Left kidney (tissue), 2 donors: ENCODE results near the gene TEX261. TPM values are rescaled to one million over a fixed set of nuclear protein-coding genes. Genes with fewer than 3 reads are reported as not detected.

Experiments
- DNase-seq: peaks from one replicate; pipeline ENCODE4 v3.0.0-alpha.2; 2013
- polyA plus RNA-seq: library from polyadenylated mRNA; unstranded; fragments of 120-200 nt; gene quantifications from one replicate; pipeline ENCODE4 v1.2.1, GENCODE V29; 2013; ENCODE audit not compliant: insufficient read length

Gene TEX261
- polyA plus RNA-seq, 1 donor = 62.1 TPM

- DNase-seq = no peak
Measured at GRCh38 chr2:70937866-70938585, 56.6 kb downstream of the TEX261 start.

- no peak for DNase-seq
Measured at GRCh38 chr2:70936979-70937811, 57.5 kb downstream of the TEX261 start.

- DNase-seq = no peak
Measured at GRCh38 chr2:70936165-70936978, 58.3 kb downstream of the TEX261 start.

Other genes with a start within 250 kb of the TEX261 start
- 6.0 TPM for gene ADD2, start 226.7 kb downstream of the TEX261 start, polyA plus RNA-seq
- gene FIGLA, start 204.2 kb downstream of the TEX261 start, polyA plus RNA-seq = not detected
- 0.12 TPM for gene CLEC4F, start 174.3 kb downstream of the TEX261 start, polyA plus RNA-seq
- gene CD207, start 159.1 kb downstream of the TEX261 start, polyA plus RNA-seq = not detected
- 0.71 TPM for gene VAX2, start 94.3 kb downstream of the TEX261 start, polyA plus RNA-seq
- gene ATP6V1B1, start 59.0 kb downstream of the TEX261 start, polyA plus RNA-seq = 58.5 TPM
- 0.90 TPM for gene ANKRD53, start 16.2 kb downstream of the TEX261 start, polyA plus RNA-seq
- 93.5 TPM for gene NAGK, start 73.8 kb upstream of the TEX261 start, polyA plus RNA-seq
- 28.3 TPM for gene MCEE, start 135.4 kb upstream of the TEX261 start, polyA plus RNA-seq
- gene MPHOSPH10, start 135.8 kb upstream of the TEX261 start, polyA plus RNA-seq = 55.8 TPM
- gene PAIP2B, start 232.2 kb upstream of the TEX261 start, polyA plus RNA-seq = 21.6 TPM